Thoracic aorta (tissue), 2 donors: Measurements from ENCODE around the gene ZC3H7A. TPM values are rescaled to one million over a fixed set of nuclear protein-coding genes. Genes with fewer than 3 reads are reported as not detected.
A peak's percentile ranks its signal among the peaks of the same experiment; 100 is the strongest.

ENCODE experiments used
- ATAC-seq: fragments of 150-250 bp; one replicate; pipeline ENCODE4 v1.8.0; 2017; ENCODE audit warnings: low read depth; ENCODE audit not compliant: insufficient number of reproducible peaks, low FRiP score
- DNase-seq: peaks from one replicate; pipeline ENCODE4 v3.0.0-alpha.2; 2020; ENCODE audit warnings: low spot score
- H3K27ac ChIP-seq, 2 donors: fragments of 200-600 bp; sonication (generic); 1 replicate in 1 of 2; 2 replicates in 1 of 2; pipeline ENCODE4 v1.5.1; 2016; ENCODE audit warnings: mild to moderate bottlenecking in 2 of 2, moderate library complexity in 2 of 2
- H3K27me3 ChIP-seq: fragments of 200-600 bp; sonication (generic); replicated peaks from 2 replicates; pipeline ENCODE4 v1.6.0; 2016; ENCODE audit warnings: mild to moderate bottlenecking; ENCODE audit not compliant: insufficient read depth
- H3K36me3 ChIP-seq: fragments of 200-600 bp; sonication (generic); one replicate; pipeline ENCODE4 v1.5.1; 2016
- H3K4me1 ChIP-seq, 2 donors: fragments of 200-600 bp; sonication (generic); 1 replicate in 1 of 2; 2 replicates in 1 of 2; pipeline versions ENCODE4 v1.5.1 to v1.6.0; 2016; ENCODE audit warnings: low read depth in 2 of 2, mild to moderate bottlenecking in 1 of 2; ENCODE audit not compliant: control insufficient read depth in 1 of 2
- H3K4me3 ChIP-seq: fragments of 200-600 bp; sonication (generic); 2 replicates; pipeline ENCODE4 v1.5.1; 2016; ENCODE audit warnings: mild to moderate bottlenecking
- H3K9me3 ChIP-seq: fragments of 200-600 bp; sonication (generic); 2 replicates; pipeline ENCODE4 v1.5.1; 2016
- total RNA-seq, 2 donors: library from RNA; depleted of rRNA; stranded (reverse); fragments of >200 nt; gene quantifications; one replicate each; pipeline versions ENCODE4 v1.1.0 to v1.2.3, GENCODE V29; 2016
- TF ChIP-seq, protein P1 (sequence below): fragments of 200-600 bp; sonication (generic); IDR thresholded peaks from one replicate; pipeline ENCODE4 v1.5.1; 2019; ENCODE audit warnings: antibody characterized with exemption

ZC3H7A gene
- total RNA-seq, 2 donors from 2014 or later, result 47.8 to 86.1 TPM

DNA sequence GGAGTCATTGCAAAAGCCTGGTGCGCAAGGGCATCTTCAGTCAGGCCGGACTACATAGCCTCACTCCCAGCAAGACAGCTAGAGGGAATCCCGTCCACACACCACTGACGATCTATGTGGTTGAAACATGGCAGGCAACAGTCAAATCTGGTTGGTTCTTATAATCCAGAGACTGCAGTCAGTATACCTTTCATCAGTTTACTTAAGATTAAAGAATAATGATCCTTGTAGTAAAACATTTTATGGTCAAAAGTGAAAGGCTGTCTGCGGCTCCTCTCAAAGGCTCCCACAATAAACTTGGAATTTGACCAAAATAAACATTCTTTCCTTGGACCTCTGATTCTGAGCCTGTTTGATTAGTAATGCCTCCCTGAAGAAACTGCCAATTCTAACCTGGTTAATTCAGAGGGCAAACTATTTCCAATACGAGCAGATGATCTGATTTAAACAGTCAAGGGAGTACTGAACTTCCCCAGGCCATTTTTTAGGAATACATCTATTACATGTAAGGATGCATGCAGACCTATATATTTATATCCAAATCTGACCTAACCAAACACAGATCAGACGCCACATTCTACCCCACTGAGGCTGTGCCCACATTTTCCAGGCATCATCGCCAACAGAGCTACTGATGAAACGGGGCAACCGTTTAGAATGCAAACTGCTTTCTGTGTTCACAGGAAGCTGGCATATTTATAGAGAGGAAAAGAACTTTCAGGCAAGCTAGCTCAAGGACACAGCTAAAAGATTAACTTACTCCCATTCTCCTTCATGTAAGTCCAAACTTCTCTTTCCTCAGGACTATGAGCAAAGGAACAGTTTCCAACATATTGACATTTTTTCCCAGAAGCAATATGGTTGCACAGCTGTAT, 39.1 kb downstream of the ZC3H7A start:
- H3K4me3 ChIP-seq, result no peak overlapping the region
- H3K27me3 ChIP-seq, result no peaks in the 10 kb centered on the region
- H3K4me1 ChIP-seq, result peaks cover 4 to 17% of the 10 kb centered on the region in 2 donors
- TF ChIP-seq, protein P1, sequence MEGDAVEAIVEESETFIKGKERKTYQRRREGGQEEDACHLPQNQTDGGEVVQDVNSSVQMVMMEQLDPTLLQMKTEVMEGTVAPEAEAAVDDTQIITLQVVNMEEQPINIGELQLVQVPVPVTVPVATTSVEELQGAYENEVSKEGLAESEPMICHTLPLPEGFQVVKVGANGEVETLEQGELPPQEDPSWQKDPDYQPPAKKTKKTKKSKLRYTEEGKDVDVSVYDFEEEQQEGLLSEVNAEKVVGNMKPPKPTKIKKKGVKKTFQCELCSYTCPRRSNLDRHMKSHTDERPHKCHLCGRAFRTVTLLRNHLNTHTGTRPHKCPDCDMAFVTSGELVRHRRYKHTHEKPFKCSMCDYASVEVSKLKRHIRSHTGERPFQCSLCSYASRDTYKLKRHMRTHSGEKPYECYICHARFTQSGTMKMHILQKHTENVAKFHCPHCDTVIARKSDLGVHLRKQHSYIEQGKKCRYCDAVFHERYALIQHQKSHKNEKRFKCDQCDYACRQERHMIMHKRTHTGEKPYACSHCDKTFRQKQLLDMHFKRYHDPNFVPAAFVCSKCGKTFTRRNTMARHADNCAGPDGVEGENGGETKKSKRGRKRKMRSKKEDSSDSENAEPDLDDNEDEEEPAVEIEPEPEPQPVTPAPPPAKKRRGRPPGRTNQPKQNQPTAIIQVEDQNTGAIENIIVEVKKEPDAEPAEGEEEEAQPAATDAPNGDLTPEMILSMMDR, result no peak
- peak overlapping the region; percentile 26 to 63 for H3K27ac ChIP-seq
- no peaks in the 10 kb centered on the region for H3K9me3 ChIP-seq
- H3K36me3 ChIP-seq, result peaks cover 49% of the 10 kb centered on the region
- DNase-seq (no peak), ATAC-seq (no peak)

DNA sequence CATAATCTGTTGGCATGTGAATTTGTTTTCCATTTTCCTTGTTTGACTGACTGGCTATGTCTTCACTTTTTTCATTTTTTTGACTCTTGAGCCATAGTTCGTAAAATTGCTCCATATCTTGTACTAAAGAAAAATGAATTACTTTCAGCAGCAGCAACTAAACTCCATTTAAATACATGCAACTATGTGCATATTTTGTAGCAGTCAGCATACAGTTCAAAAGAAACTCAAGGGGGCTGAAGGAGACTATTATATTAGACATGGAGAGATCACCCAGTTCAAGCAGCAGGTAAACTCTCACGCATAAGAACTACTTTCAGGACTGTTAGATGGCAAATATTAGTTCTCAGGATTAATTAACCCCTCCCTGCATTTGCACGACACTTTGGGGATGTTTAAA, 40.8 kb downstream of the ZC3H7A start:
- H3K27me3 ChIP-seq, result no peaks in the 10 kb centered on the region
- no peak for ATAC-seq
- peaks cover 4 to 17% of the 10 kb centered on the region in 2 donors for H3K4me1 ChIP-seq
- H3K9me3 ChIP-seq, result no peaks in the 10 kb centered on the region
- H3K36me3 ChIP-seq, result peaks cover 53% of the 10 kb centered on the region
- no peak overlapping the region for H3K4me3 ChIP-seq
- TF ChIP-seq, protein P1, result no peak
- DNase-seq, result no peak
- no peak overlapping the region for H3K27ac ChIP-seq

DNA sequence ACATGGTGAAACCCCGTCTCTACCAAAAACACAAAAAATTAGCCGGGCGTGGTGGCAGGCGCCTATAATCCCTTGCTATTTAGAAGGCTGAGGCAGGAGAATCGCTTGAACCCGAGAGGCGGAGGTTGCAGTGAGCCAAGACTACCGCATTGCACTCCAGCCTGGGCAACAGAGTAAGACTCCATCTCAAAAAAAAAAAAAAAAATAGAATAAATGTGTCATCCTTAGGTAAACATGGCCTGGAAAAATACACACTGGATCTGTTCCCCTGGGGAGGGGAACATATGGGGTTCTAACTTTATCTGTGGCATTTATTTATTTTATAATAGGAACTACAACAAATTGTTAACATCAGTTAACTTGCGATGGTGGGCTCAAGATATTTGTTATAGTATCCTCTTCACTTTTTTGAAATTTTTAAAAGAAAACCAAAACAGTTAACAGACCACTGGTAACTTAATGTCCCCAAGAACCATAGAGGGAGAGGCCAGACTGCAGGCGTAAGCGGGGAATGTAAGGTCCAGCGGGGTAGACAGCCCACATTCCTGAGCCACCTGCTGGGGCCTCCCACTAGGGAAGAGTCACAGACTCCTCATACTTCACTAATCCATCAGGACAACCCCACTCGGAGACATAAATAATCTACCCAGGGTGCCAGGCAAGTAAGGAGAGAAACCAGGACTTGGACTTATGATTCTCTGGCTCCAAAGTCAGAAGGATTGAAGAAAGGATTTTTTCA, 41.9 kb downstream of the ZC3H7A start:
- no peaks in the 10 kb centered on the region for H3K27me3 ChIP-seq
- no peak overlapping the region for H3K27ac ChIP-seq
- TF ChIP-seq, protein P1, result no peak
- H3K4me3 ChIP-seq, result no peak overlapping the region
- no peak for DNase-seq
- no peak for ATAC-seq
- H3K4me1 ChIP-seq, result peaks cover 4 to 17% of the 10 kb centered on the region in 2 donors
- H3K36me3 ChIP-seq, result peaks cover 54% of the 10 kb centered on the region
- no peaks in the 10 kb centered on the region for H3K9me3 ChIP-seq

DNA sequence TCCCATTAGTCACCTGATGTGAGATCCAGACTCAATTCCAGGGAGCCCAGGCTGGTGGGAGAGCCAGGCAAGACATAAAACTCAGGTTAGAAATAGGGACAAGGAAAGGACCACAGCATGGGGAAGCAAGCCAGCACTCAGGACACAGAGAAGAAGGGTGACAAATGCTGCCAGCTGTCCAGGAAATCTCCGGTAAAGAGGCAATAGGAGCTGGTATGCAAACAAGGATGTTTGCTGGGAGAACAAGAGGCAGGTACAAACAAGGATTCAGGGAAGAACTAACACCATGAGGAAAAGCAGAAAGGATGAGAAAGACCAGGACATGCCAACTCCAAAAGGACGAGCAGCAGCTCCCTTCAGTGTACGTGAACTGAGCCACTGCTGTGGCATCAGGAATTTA, 44.2 kb downstream of the ZC3H7A start:
- no peak for DNase-seq
- H3K27ac ChIP-seq, result no peak overlapping the region
- TF ChIP-seq, protein P1, result no peak
- H3K27me3 ChIP-seq, result no peaks in the 10 kb centered on the region
- no peaks in the 10 kb centered on the region for H3K9me3 ChIP-seq
- H3K4me3 ChIP-seq, result no peak overlapping the region
- peaks cover 51% of the 10 kb centered on the region for H3K36me3 ChIP-seq
- peaks cover 0 to 3% of the 10 kb centered on the region in 2 donors for H3K4me1 ChIP-seq
- ATAC-seq, result no peak

DNA sequence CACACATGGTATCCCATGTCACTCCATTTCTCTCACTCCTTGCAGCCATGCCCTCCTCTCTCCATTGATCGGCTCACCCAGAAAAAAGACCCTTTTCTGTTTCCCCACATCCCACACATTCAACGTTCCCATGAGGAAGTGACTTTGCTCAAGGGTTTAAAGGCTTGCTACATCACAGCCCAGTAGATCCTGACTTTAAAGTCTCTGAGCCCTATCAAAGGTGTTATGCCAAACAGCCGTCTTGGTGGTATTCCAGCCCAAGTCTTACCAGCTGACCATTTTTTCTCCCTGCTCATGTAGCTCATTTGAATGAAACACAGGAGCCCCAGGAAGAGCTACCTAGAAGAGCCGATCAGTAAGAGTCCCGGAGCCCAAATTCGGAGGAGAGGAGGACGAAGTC, 47.0 kb downstream of the ZC3H7A start:
- ATAC-seq, result no peak
- DNase-seq, result no peak

More for the DNA sequence above, 47.0 kb downstream of the ZC3H7A start:
- Histone ChIP-seq H3K36me3 (peaks cover 41% of the 10 kb centered on the region), H3K4me3 (no peak overlapping the region), H3K27me3 (no peaks in the 10 kb centered on the region), H3K9me3 (no peaks in the 10 kb centered on the region), H3K27ac (no peak overlapping the region), H3K4me1 (no peaks in the 10 kb centered on the region)
- TF ChIP-seq, protein P1, result no peak
